LNCAP (cell line): ENCODE results near the gene POLR3E.

ENCODE experiments used
- CTCF ChIP-seq: fragments of 450-650 bp; IDR thresholded peaks from 2 replicates; pipeline ENCODE4 v1.5.1; 2017; ENCODE audit warnings: mild to moderate bottlenecking

Gene POLR3E

GRCh38 chr16:22325598-22326368 lies 28.6 kb downstream of the POLR3E start:
- TF ChIP-seq CTCF, result no peak

GRCh38 chr16:22326369-22326652 lies 29.1 kb downstream of the POLR3E start:
- no peak for TF ChIP-seq CTCF

- no peak for TF ChIP-seq CTCF
Measured at GRCh38 chr16:22326771-22327445, 29.7 kb downstream of the POLR3E start.

GRCh38 chr16:22327446-22327775 lies 30.2 kb downstream of the POLR3E start:
- no peak for TF ChIP-seq CTCF

GRCh38 chr16:22328081-22328725 lies 31.0 kb downstream of the POLR3E start:
- no peak for TF ChIP-seq CTCF

- no peak for TF ChIP-seq CTCF
Measured at GRCh38 chr16:22329199-22329695, 32.0 kb downstream of the POLR3E start.

GRCh38 chr16:22330326-22330725 lies 33.1 kb downstream of the POLR3E start:
- no peak for TF ChIP-seq CTCF
